ENCODE measurements around the gene MYH11.
"Not testable (repeated sequence)": the region's sequence is repeated elsewhere in the genome, so short reads cannot be mapped to it uniquely, and the experiment has no call there.

MYH11 gene

GRCh38 chr16:15874745-15875314 lies 18.0 kb upstream of the MYH11 start:
- no peak for DNase-seq

- DNase-seq = no peak
Measured at GRCh38 chr16:15873737-15874136, 16.9 kb upstream of the MYH11 start.

GRCh38 chr16:15873301-15873700 lies 16.5 kb upstream of the MYH11 start:
- DNase-seq = no peak

- no peak for DNase-seq
Measured at GRCh38 chr16:15870011-15870410, 13.2 kb upstream of the MYH11 start.

GRCh38 chr16:15866451-15866850 lies 9.6 kb upstream of the MYH11 start:
- no peak for DNase-seq

- no peak for DNase-seq
Measured at GRCh38 chr16:15865742-15866141, 8.9 kb upstream of the MYH11 start.

GRCh38 chr16:15864939-15865338 lies 8.1 kb upstream of the MYH11 start:
- no peak for DNase-seq

GRCh38 chr16:15861996-15862395 lies 5.2 kb upstream of the MYH11 start:
- DNase-seq = no peak

GRCh38 chr16:15858921-15859668 lies 2.3 kb upstream of the MYH11 start:
- no peak for DNase-seq

GRCh38 chr16:15857724-15858560 lies 1.1 kb upstream of the MYH11 start:
- no peak for DNase-seq

- no peak for DNase-seq
Measured at GRCh38 chr16:15856182-15856581, 646 bp downstream of the MYH11 start.

GRCh38 chr16:15855704-15856003 lies 1.2 kb downstream of the MYH11 start:
- no peak for DNase-seq

GRCh38 chr16:15854906-15855703 lies 1.7 kb downstream of the MYH11 start:
- no peak for DNase-seq

- DNase-seq = no peak
Measured at GRCh38 chr16:15854061-15854460, 2.8 kb downstream of the MYH11 start.

GRCh38 chr16:15853021-15853420 lies 3.8 kb downstream of the MYH11 start:
- DNase-seq = no peak

GRCh38 chr16:15850555-15850954 lies 6.3 kb downstream of the MYH11 start:
- not testable (repeated sequence) for DNase-seq

- no peak for DNase-seq
Measured at GRCh38 chr16:15849209-15849981, 7.4 kb downstream of the MYH11 start.

GRCh38 chr16:15847611-15848175 lies 9.1 kb downstream of the MYH11 start:
- DNase-seq = no peak

GRCh38 chr16:15846510-15846909 lies 10.3 kb downstream of the MYH11 start:
- no peak for DNase-seq

- no peak for DNase-seq
Measured at GRCh38 chr16:15843635-15844279, 13.1 kb downstream of the MYH11 start.

GRCh38 chr16:15839204-15839603 lies 17.6 kb downstream of the MYH11 start:
- DNase-seq = not testable (repeated sequence)

GRCh38 chr16:15837761-15838160 lies 19.1 kb downstream of the MYH11 start:
- DNase-seq = no peak
